Lower leg skin (tissue), 4 donors: ENCODE results near the gene ARHGEF11. TPM values are rescaled to one million over a fixed set of nuclear protein-coding genes. Genes with fewer than 3 reads are reported as not detected.

ENCODE experiments used
- DNase-seq, 2 donors: peaks; one replicate each; pipeline ENCODE4 v3.0.0-alpha.2; 2019; ENCODE audit warnings: low spot score in 2 of 2
- H3K4me3 ChIP-seq: fragments of 200-600 bp; sonication (generic); 2 replicates; pipeline ENCODE4 v1.5.1; 2017; ENCODE audit warnings: mild to moderate bottlenecking, low read depth; ENCODE audit not compliant: poor library complexity, severe bottlenecking
- CTCF ChIP-seq, 3 donors: fragments of 450-650 bp; IDR thresholded peaks; one replicate each; pipeline ENCODE4 v1.5.1; 2016; ENCODE audit warnings: antibody characterized with exemption in 3 of 3, mild to moderate bottlenecking in 3 of 3, moderate library complexity in 2 of 3
- POLR2A ChIP-seq, 2 donors: fragments of 450-650 bp; IDR thresholded peaks; one replicate each; pipeline ENCODE4 v1.6.1; 2016 to 2017; ENCODE audit warnings: antibody characterized with exemption in 2 of 2, mild to moderate bottlenecking in 1 of 2, moderate library complexity in 1 of 2
- WGBS, 2 donors: methylation state at CpG; one replicate each; pipeline ENCODE4 v1.1.5; 2018; 5-methylcytosine and 5-hydroxymethylcytosine counted together
- intact Hi-C: fragments of 100-400 bp; cut with DNase I; formaldehyde crosslinking; loops from one replicate; pipeline ENCODE4 v1.15.0; 2023; ENCODE audit warnings: low total_unique reads
- total RNA-seq, 4 donors: library from RNA; depleted of rRNA; stranded (reverse); fragments of >200 nt; gene quantifications; one replicate each; pipeline ENCODE4 v1.1.0, GENCODE V29; 2016

ARHGEF11 gene
- total RNA-seq, 4 donors from 2014 or later, result 16.3 to 30.9 (median 27.3) TPM

- no peak overlapping the region for H3K4me3 ChIP-seq
- no peak for DNase-seq
- 64 to 74% methylated on average over 6 of the region's 6 CpGs for WGBS, 2 donors
- TF ChIP-seq POLR2A (IDR thresholded peaks at IDR 0.05) (no peak), CTCF (IDR thresholded peaks at IDR 0.05) (no peak)
- intact Hi-C loops, result no loop called here
Observed at GRCh38 chr1:156911577-156912298, 133.8 kb downstream of the ARHGEF11 start.

GRCh38 chr1:156910309-156910782 lies 135.2 kb downstream of the ARHGEF11 start:
- TF ChIP-seq POLR2A (IDR thresholded peaks at IDR 0.05), result no peak
- TF ChIP-seq CTCF (IDR thresholded peaks at IDR 0.05), result no peak
- no peak overlapping the region for H3K4me3 ChIP-seq
- intact Hi-C loops, result no loop called here
- 56 to 60% methylated on average over 18 of the region's 18 CpGs for WGBS, 2 donors
- no peak for DNase-seq

- intact Hi-C loops, result no loop called here
- TF ChIP-seq CTCF (IDR thresholded peaks at IDR 0.05) (no peak), POLR2A (IDR thresholded peaks at IDR 0.05) (no peak)
- no peak for DNase-seq
- H3K4me3 ChIP-seq, result no peak overlapping the region
- 90% methylated on average over 2 of the region's 5 CpGs for WGBS, 2 donors
Observed at GRCh38 chr1:156909671-156910070, 135.9 kb downstream of the ARHGEF11 start.

GRCh38 chr1:156908955-156909354 lies 136.6 kb downstream of the ARHGEF11 start:
- WGBS, 2 donors, result 55 to 56% methylated on average over 10 of the region's 10 CpGs
- TF ChIP-seq POLR2A (IDR thresholded peaks at IDR 0.05), result no peak
- no peak for TF ChIP-seq CTCF (IDR thresholded peaks at IDR 0.05)
- intact Hi-C loops, result no loop called here
- no peak overlapping the region for H3K4me3 ChIP-seq
- DNase-seq, result no peak

GRCh38 chr1:156908541-156908940 lies 137.0 kb downstream of the ARHGEF11 start:
- DNase-seq, result no peak
- H3K4me3 ChIP-seq, result no peak overlapping the region
- intact Hi-C loops, result no loop called here
- WGBS, 2 donors, result 45 to 65% methylated on average over 17 to 20 of the region's 29 CpGs
- no peak for TF ChIP-seq CTCF (IDR thresholded peaks at IDR 0.05)
- no peak for TF ChIP-seq POLR2A (IDR thresholded peaks at IDR 0.05)
